Lower leg skin (tissue), 4 donors: Measurements from ENCODE around the gene SLC37A1. TPM values are rescaled to one million over a fixed set of nuclear protein-coding genes. Genes with fewer than 3 reads are reported as not detected.

Experiments
- DNase-seq, 2 donors: peaks; one replicate each; pipeline ENCODE4 v3.0.0-alpha.2; 2019; ENCODE audit warnings: low spot score in 2 of 2
- H3K4me3 ChIP-seq: fragments of 200-600 bp; sonication (generic); 2 replicates; pipeline ENCODE4 v1.5.1; 2017; ENCODE audit warnings: mild to moderate bottlenecking, low read depth; ENCODE audit not compliant: poor library complexity, severe bottlenecking
- CTCF ChIP-seq, 3 donors: fragments of 450-650 bp; IDR thresholded peaks; one replicate each; pipeline ENCODE4 v1.5.1; 2016; ENCODE audit warnings: antibody characterized with exemption in 3 of 3, mild to moderate bottlenecking in 3 of 3, moderate library complexity in 2 of 3
- POLR2A ChIP-seq, 2 donors: fragments of 450-650 bp; IDR thresholded peaks; one replicate each; pipeline ENCODE4 v1.6.1; 2016 to 2017; ENCODE audit warnings: antibody characterized with exemption in 2 of 2, mild to moderate bottlenecking in 1 of 2, moderate library complexity in 1 of 2
- WGBS, 2 donors: methylation state at CpG; one replicate each; pipeline ENCODE4 v1.1.5; 2018; 5-methylcytosine and 5-hydroxymethylcytosine counted together
- intact Hi-C: fragments of 100-400 bp; cut with DNase I; formaldehyde crosslinking; loops from one replicate; pipeline ENCODE4 v1.15.0; 2023; ENCODE audit warnings: low total_unique reads
- total RNA-seq, 4 donors: library from RNA; depleted of rRNA; stranded (reverse); fragments of >200 nt; gene quantifications; one replicate each; pipeline ENCODE4 v1.1.0, GENCODE V29; 2016

The SLC37A1 gene
- total RNA-seq, 4 donors from 2014 or later, result 7.4 to 19.2 (median 16.9) TPM

- 70 to 72% methylated on average over 15 to 18 of the region's 18 CpGs for WGBS, 2 donors
- TF ChIP-seq POLR2A (IDR thresholded peaks at IDR 0.05), result no peak
- intact Hi-C loops, result no loop called here
- DNase-seq, result peak; percentile 59 to 89
- no peak overlapping the region for H3K4me3 ChIP-seq
Measured at GRCh38 chr21:42532466-42533181, 19.0 kb downstream of the SLC37A1 start.

GRCh38 chr21:42533306-42533962 is 19.8 kb downstream of the SLC37A1 start:
- peak in 1 of 2 donors; percentile 83 for DNase-seq
- no peak overlapping the region for H3K4me3 ChIP-seq
- intact Hi-C loops, result no loop called here
- TF ChIP-seq CTCF (IDR thresholded peaks at IDR 0.05), result no peak
- 93% methylated on average over 13 of the region's 13 CpGs for WGBS, 2 donors

- WGBS, 2 donors, result 87 to 90% methylated on average over 4 of the region's 4 CpGs
- no peak for DNase-seq
- no peak overlapping the region for H3K4me3 ChIP-seq
- TF ChIP-seq CTCF (IDR thresholded peaks at IDR 0.05) (no peak), POLR2A (IDR thresholded peaks at IDR 0.05) (no peak)
- intact Hi-C loops, result no loop called here
Measured at GRCh38 chr21:42533963-42534355, 20.3 kb downstream of the SLC37A1 start.

GRCh38 chr21:42534421-42535378 is 21.0 kb downstream of the SLC37A1 start:
- intact Hi-C loops, result no loop called here
- peak in 1 of 2 donors; percentile 85 for DNase-seq
- WGBS, 2 donors, result 88 to 91% methylated on average over 28 of the region's 28 CpGs
- no peak for TF ChIP-seq POLR2A (IDR thresholded peaks at IDR 0.05)
- no peak for TF ChIP-seq CTCF (IDR thresholded peaks at IDR 0.05)
- H3K4me3 ChIP-seq, result no peak overlapping the region

GRCh38 chr21:42535602-42536171 is 22.0 kb downstream of the SLC37A1 start:
- TF ChIP-seq POLR2A (IDR thresholded peaks at IDR 0.05), result no peak
- no peak for TF ChIP-seq CTCF (IDR thresholded peaks at IDR 0.05)
- peak in 1 of 2 donors; percentile 82 for DNase-seq
- 78 to 89% methylated on average over 17 of the region's 17 CpGs for WGBS, 2 donors
- no peak overlapping the region for H3K4me3 ChIP-seq
- intact Hi-C loops, result no loop called here
